GM19372 (cell line): ENCODE measurements around the gene KRT28.
"Not testable (repeated sequence)": the region's sequence is repeated elsewhere in the genome, so short reads cannot be mapped to it uniquely, and the experiment has no call there.

Experiments used
- ATAC-seq: cut with Tn5 transposase; IDR thresholded peaks from one replicate; pipeline ENCODE4 v1.9.1; 2021; ENCODE audit warnings: mild to moderate bottlenecking, low read depth, moderate library complexity; ENCODE audit not compliant: unreplicated experiment

The KRT28 gene

GRCh38 chr17:40819528-40820125 lies 19.9 kb upstream of the KRT28 start:
- ATAC-seq, result no peak

- peak; percentile 83 for ATAC-seq
Measured at GRCh38 chr17:40818733-40819527, 19.2 kb upstream of the KRT28 start.

- no peak for ATAC-seq
Measured at GRCh38 chr17:40818343-40818732, 18.6 kb upstream of the KRT28 start.

- ATAC-seq, result no peak
Measured at GRCh38 chr17:40817103-40817682, 17.4 kb upstream of the KRT28 start.

- ATAC-seq, result no peak
Measured at GRCh38 chr17:40816569-40816968, 16.8 kb upstream of the KRT28 start.

GRCh38 chr17:40815381-40815780 lies 15.6 kb upstream of the KRT28 start:
- no peak for ATAC-seq

GRCh38 chr17:40814657-40815056 lies 14.9 kb upstream of the KRT28 start:
- ATAC-seq, result not testable (repeated sequence)

- ATAC-seq, result no peak
Measured at GRCh38 chr17:40813804-40814203, 14.0 kb upstream of the KRT28 start.

GRCh38 chr17:40812639-40813038 lies 12.9 kb upstream of the KRT28 start:
- no peak for ATAC-seq

- no peak for ATAC-seq
Measured at GRCh38 chr17:40810494-40810893, 10.7 kb upstream of the KRT28 start.

- ATAC-seq, result no peak
Measured at GRCh38 chr17:40809721-40810421, 10.1 kb upstream of the KRT28 start.

- no peak for ATAC-seq
Measured at GRCh38 chr17:40806131-40806530, 6.4 kb upstream of the KRT28 start.

- no peak for ATAC-seq
Measured at GRCh38 chr17:40803617-40804082, 3.9 kb upstream of the KRT28 start.

GRCh38 chr17:40801157-40801556 lies 1.4 kb upstream of the KRT28 start:
- ATAC-seq, result no peak

- ATAC-seq, result no peak
Measured at GRCh38 chr17:40800381-40800780, 622 bp upstream of the KRT28 start.

GRCh38 chr17:40796846-40797245 lies 2.9 kb downstream of the KRT28 start:
- no peak for ATAC-seq

- no peak for ATAC-seq
Measured at GRCh38 chr17:40795019-40795667, 4.6 kb downstream of the KRT28 start.

- ATAC-seq, result no peak
Measured at GRCh38 chr17:40794466-40794865, 5.3 kb downstream of the KRT28 start.

- no peak for ATAC-seq
Measured at GRCh38 chr17:40793832-40794231, 5.9 kb downstream of the KRT28 start.

- no peak for ATAC-seq
Measured at GRCh38 chr17:40791787-40792436, 7.8 kb downstream of the KRT28 start.
